HCT116 (cell line): ENCODE results near the gene PRPF6. TPM values are rescaled to one million over a fixed set of nuclear protein-coding genes. Genes with fewer than 3 reads are reported as not detected.
A peak's percentile ranks its signal among the peaks of the same experiment; 100 is the strongest.

ENCODE experiments used
- CEBPB ChIP-seq: IDR thresholded peaks from 2 replicates; pipeline ENCODE4 v1.6.1; 2012; ENCODE audit warnings: low read depth
- ELF1 ChIP-seq: IDR thresholded peaks from 2 replicates; pipeline ENCODE4 v1.6.1; 2012; ENCODE audit warnings: low read depth, borderline replicate concordance
- EZH2phosphoT487 ChIP-seq: fragments of 200-600 bp; IDR thresholded peaks from 2 replicates; pipeline ENCODE4 v1.6.1; 2018; ENCODE audit warnings: antibody characterized with exemption, borderline replicate concordance
- FOSL1 ChIP-seq: IDR thresholded peaks from 2 replicates; pipeline ENCODE4 v1.6.1; 2012; ENCODE audit warnings: low read depth
- JUND ChIP-seq: IDR thresholded peaks from 2 replicates; pipeline ENCODE4 v1.6.1; 2012
- POLR2A ChIP-seq: IDR thresholded peaks from 2 replicates; pipeline ENCODE4 v1.7.0; 2011; ENCODE audit warnings: borderline replicate concordance; ENCODE audit not compliant: insufficient read depth, insufficient read length; ENCODE audit errors: extremely low read depth
- POLR2AphosphoS5 ChIP-seq: IDR thresholded peaks from 2 replicates; pipeline ENCODE4 v1.6.1; 2011; ENCODE audit warnings: mild to moderate bottlenecking, low read depth, low read length, moderate library complexity
- RAD21 ChIP-seq: IDR thresholded peaks from 2 replicates; pipeline ENCODE4 v1.6.1; 2012; ENCODE audit warnings: low read depth, mild to moderate bottlenecking
- REST ChIP-seq: IDR thresholded peaks from 2 replicates; pipeline ENCODE4 v1.6.1; 2012; ENCODE audit warnings: low read depth
- SP1 ChIP-seq: IDR thresholded peaks from 2 replicates; pipeline ENCODE4 v1.6.1; 2012; ENCODE audit warnings: low read depth
- SRF ChIP-seq: IDR thresholded peaks from 2 replicates; pipeline ENCODE4 v1.6.1; 2012; ENCODE audit warnings: low read depth
- TCF7L2 ChIP-seq: IDR thresholded peaks from 2 replicates; pipeline ENCODE4 v1.7.0; 2011; ENCODE audit warnings: borderline replicate concordance, inconsistent platforms; ENCODE audit not compliant: insufficient read depth, insufficient read length; ENCODE audit errors: extremely low read depth
- ZFX ChIP-seq: fragments of 450-650 bp; IDR thresholded peaks from 2 replicates; pipeline ENCODE4 v1.6.1; 2017
- total RNA-seq: library from RNA; stranded (reverse); gene quantifications from one replicate; pipeline ENCODE4 v1.2.1, GENCODE V29; 2021; ENCODE audit not compliant: unreplicated experiment
- TF ChIP-seq, protein P1 (sequence below): IDR thresholded peaks from 2 replicates; pipeline ENCODE4 v1.6.1; 2012

Gene PRPF6
- total RNA-seq, 1 experiment from 2014 or later = 74.9 TPM

DNA sequence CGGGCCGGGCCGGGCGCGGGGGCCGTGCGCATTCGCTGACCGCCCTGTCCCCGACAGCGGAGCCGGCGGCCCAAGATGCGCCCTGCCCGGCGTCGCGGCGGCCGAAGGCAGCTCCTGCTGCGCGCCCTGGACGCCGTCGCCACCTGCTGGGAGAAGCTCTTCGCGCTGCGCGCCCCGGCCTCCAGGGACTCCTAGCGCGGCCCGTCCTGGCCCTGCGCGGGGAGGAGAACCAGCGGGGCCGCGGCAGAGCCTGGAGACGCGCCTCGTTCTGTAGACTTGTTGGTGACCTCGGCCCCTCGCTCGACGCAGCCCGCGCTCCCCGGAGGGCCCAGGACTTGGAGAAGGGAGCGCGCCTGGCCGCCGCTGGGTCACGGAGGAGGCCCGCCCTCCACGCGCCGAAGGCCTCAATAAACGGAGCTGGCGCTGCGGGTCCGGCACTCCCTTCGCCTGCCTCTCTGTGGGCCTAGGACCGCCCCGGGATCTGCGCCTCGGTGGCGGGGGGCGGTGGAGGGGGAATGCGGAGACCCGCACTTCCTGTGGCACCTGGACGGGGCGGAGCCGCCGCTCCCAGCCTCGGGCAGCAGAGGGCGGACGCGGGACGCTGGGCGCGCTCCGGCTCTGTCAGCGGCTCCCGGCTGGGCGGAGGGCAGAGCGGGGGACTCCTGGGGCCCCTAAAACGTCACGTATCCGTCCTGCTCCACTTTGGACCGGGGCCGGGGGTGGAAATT is 57.8 kb downstream of the PRPF6 start (continued):
- TF ChIP-seq FOSL1 (no peak), JUND (no peak), EZH2phosphoT487 (no peak), TCF7L2 (no peak), REST (no peak), SRF (no peak), RAD21 (peak; percentile 83), POLR2A (no peak), CEBPB (no peak), ELF1 (no peak), POLR2AphosphoS5 (peak; percentile 35; the same call in 1 of the 2 replicates), SP1 (no peak), ZFX (peak; percentile 89; the same call in 1 of the 2 replicates)
- TF ChIP-seq, protein P1, sequence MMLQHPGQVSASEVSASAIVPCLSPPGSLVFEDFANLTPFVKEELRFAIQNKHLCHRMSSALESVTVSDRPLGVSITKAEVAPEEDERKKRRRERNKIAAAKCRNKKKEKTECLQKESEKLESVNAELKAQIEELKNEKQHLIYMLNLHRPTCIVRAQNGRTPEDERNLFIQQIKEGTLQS = no peak
